ENCODE results near the gene JAG1. TPM values are rescaled to one million over a fixed set of nuclear protein-coding genes. Genes with fewer than 3 reads are reported as not detected.

The JAG1 gene
- total and polyA plus RNA-seq, 8 donors, result 31.2 to 70.8 (median 57.8) TPM

DNA sequence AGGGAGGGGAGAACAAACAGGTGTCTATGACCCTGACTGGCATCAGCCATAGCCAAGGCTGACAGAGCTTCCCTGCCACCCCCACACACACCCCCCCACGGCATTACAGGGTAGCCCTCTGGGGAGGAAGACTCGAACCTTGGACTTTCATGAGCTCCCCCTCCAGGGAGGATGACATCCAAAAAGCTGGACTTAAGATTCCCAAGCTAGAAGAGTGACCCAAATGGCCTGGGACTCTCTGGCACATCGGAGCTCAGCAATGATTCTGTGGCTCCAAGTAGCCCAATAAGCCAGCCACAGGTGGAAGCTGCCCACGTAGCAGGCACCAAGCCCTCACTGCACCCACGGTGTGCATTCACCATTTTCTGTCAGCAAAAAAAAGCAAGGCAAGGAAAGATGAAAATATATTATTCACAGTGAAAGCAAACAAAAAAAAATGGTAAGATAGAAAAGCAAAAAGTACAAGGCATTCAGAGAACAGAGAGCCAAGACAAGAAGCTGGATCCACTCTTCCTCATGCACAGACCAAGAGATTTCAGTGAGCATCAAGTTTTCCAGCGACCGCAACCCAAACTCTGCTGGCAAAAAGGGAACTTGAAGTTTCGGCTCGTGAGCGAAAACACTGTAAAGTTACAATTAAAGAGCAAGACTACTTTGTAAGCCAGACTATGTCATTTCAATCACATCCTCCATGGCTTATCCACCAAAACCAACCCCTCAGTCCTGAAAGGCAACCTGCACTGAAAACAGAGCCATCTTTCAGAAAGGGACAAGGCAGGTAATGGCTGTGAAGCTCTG is 10.9 kb downstream of the JAG1 start:
- H3K9me3 ChIP-seq, result no peaks in the 10 kb centered on the region
- H3K36me3 ChIP-seq, result peaks cover 0 to 64% of the 10 kb centered on the region in 2 donors
- peaks cover 13 to 50% of the 10 kb centered on the region in 2 donors for H3K4me1 ChIP-seq
- H3K27ac ChIP-seq, result no peak overlapping the region
- intact Hi-C loops (cut with DNase I), result no loop called here
- no peak for DNase-seq
- ATAC-seq, result no peak
- TF ChIP-seq CTCF (IDR thresholded peaks at IDR 0.05), result no peak
- H3K27me3 ChIP-seq, result no peaks in the 10 kb centered on the region
- no peak overlapping the region for H3K4me3 ChIP-seq

DNA sequence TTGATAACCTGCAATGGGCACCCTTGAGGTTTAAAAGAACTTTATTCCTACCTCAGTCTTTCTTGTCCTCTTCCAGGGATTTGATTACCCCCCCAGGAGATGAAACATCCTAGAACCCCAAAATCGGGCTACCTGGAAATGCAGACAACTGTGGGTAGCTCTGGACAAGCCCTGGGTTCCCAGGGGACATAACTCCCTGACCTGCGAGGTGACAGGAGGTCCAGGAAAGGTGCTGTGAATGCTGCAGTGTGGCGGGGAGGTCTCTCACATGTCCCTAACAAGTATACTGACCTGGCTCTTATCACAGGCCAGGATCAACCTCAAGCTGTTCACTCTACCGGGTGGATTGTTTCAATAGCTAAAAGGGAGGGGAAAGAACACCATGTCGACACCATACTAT is 11.6 kb downstream of the JAG1 start:
- no peaks in the 10 kb centered on the region for H3K9me3 ChIP-seq
- peaks cover 13 to 47% of the 10 kb centered on the region in 2 donors for H3K4me1 ChIP-seq
- DNase-seq (no peak), ATAC-seq (no peak)
- no peaks in the 10 kb centered on the region for H3K27me3 ChIP-seq
- no peak for TF ChIP-seq CTCF (IDR thresholded peaks at IDR 0.05)
- intact Hi-C loops (cut with DNase I), result no loop called here
- H3K36me3 ChIP-seq, result peaks cover 0 to 64% of the 10 kb centered on the region in 2 donors
- H3K4me3 ChIP-seq, result no peak overlapping the region
- no peak overlapping the region for H3K27ac ChIP-seq

- Histone ChIP-seq H3K36me3 (peaks cover 0 to 68% of the 10 kb centered on the region in 2 donors), H3K27me3 (no peaks in the 10 kb centered on the region), H3K4me1 (peaks cover 13 to 38% of the 10 kb centered on the region in 2 donors), H3K4me3 (no peak overlapping the region), H3K27ac (peak overlapping the region in 1 of 2 donors; percentile 45), H3K9me3 (no peaks in the 10 kb centered on the region)
- no peak for TF ChIP-seq CTCF (IDR thresholded peaks at IDR 0.05)
- intact Hi-C loops (cut with DNase I), result no loop called here
- DNase-seq, result no peak
- no peak for ATAC-seq
Measured at GRCh38 chr20:10661261-10661660, 12.5 kb downstream of the JAG1 start.

- no peaks in the 10 kb centered on the region for H3K27me3 ChIP-seq
- H3K36me3 ChIP-seq, result peaks cover 0 to 74% of the 10 kb centered on the region in 2 donors
- DNase-seq, result no peak
- no peak for ATAC-seq
- H3K4me3 ChIP-seq, result no peak overlapping the region
- TF ChIP-seq CTCF (IDR thresholded peaks at IDR 0.05), result no peak
- intact Hi-C loops (cut with DNase I), result no loop called here
- peaks cover 13 to 32% of the 10 kb centered on the region in 2 donors for H3K4me1 ChIP-seq
- no peaks in the 10 kb centered on the region for H3K9me3 ChIP-seq
- H3K27ac ChIP-seq, result peak overlapping the region; percentile 29 to 45
Measured at GRCh38 chr20:10660661-10661060, 13.1 kb downstream of the JAG1 start.
